Nephron (organoid): ENCODE data around the gene ROBO4.
A peak's percentile ranks its signal among the peaks of the same experiment; 100 is the strongest.

Experiments
- H3K27ac Mint-ChIP-seq, 3 experiments: 2 replicates each; pipeline ENCODE4 v1.8.0; 2020; ENCODE audit warnings: mixed read lengths in 3 of 3, mild to moderate bottlenecking in 2 of 3, moderate library complexity in 1 of 3
- H3K27me3 Mint-ChIP-seq: 2 replicates; pipeline ENCODE4 v1.8.0; 2021; ENCODE audit warnings: low read depth, mild to moderate bottlenecking, moderate library complexity, mixed read lengths
- H3K36me3 Mint-ChIP-seq: 2 replicates; pipeline ENCODE4 v1.8.0; 2020; ENCODE audit warnings: low read depth, mixed read lengths
- H3K4me1 Mint-ChIP-seq: 2 replicates; pipeline ENCODE4 v1.8.0; 2020; ENCODE audit warnings: mixed read lengths
- H3K4me3 Mint-ChIP-seq, 3 experiments: 2 replicates each; pipeline ENCODE4 v1.8.0; 2020; ENCODE audit warnings: mild to moderate bottlenecking in 3 of 3, mixed read lengths in 3 of 3, moderate library complexity in 2 of 3
- H3K9me3 Mint-ChIP-seq: 2 replicates; pipeline ENCODE4 v1.8.0; 2020; ENCODE audit warnings: mixed read lengths
- CTCF ChIP-seq, 3 experiments: fragments of 200-600 bp; sonication (generic); IDR thresholded peaks; one replicate each; pipeline ENCODE4 v1.5.0; 2021; ENCODE audit warnings: antibody characterized with exemption in 3 of 3; ENCODE audit not compliant: unreplicated experiment in 3 of 3

Gene ROBO4

GRCh38 chr11:124846070-124846673 lies 51.5 kb downstream of the ROBO4 start:
- no peak overlapping the region for H3K27ac Mint-ChIP-seq
- no peaks in the 10 kb centered on the region for H3K36me3 Mint-ChIP-seq
- H3K9me3 Mint-ChIP-seq: peaks cover 19% of the 10 kb centered on the region
- H3K4me1 Mint-ChIP-seq: peaks cover 13% of the 10 kb centered on the region
- no peaks in the 10 kb centered on the region for H3K27me3 Mint-ChIP-seq
- TF ChIP-seq CTCF (IDR thresholded peaks at IDR 0.05; ENCODE audit: unreplicated experiment in 3 of 3): no peak
- no peak overlapping the region for H3K4me3 Mint-ChIP-seq

GRCh38 chr11:124844664-124845079 lies 53.0 kb downstream of the ROBO4 start:
- no peak for TF ChIP-seq CTCF (IDR thresholded peaks at IDR 0.05; ENCODE audit: unreplicated experiment in 3 of 3)
- Mint-ChIP-seq H3K27ac (no peak overlapping the region), H3K9me3 (peaks cover 10% of the 10 kb centered on the region), H3K27me3 (no peaks in the 10 kb centered on the region), H3K36me3 (no peaks in the 10 kb centered on the region), H3K4me3 (no peak overlapping the region), H3K4me1 (peaks cover 19% of the 10 kb centered on the region)

- Mint-ChIP-seq H3K4me1 (peaks cover 23% of the 10 kb centered on the region), H3K27ac (no peak overlapping the region), H3K9me3 (peaks cover 10% of the 10 kb centered on the region), H3K4me3 (peak overlapping the region; percentile 57 to 62 (median 60)), H3K36me3 (no peaks in the 10 kb centered on the region), H3K27me3 (peaks cover 6% of the 10 kb centered on the region)
- TF ChIP-seq CTCF (IDR thresholded peaks at IDR 0.05; ENCODE audit: unreplicated experiment in 3 of 3): no peak
Observed at GRCh38 chr11:124843616-124843910, 54.1 kb downstream of the ROBO4 start.

GRCh38 chr11:124842305-124842704 lies 55.4 kb downstream of the ROBO4 start:
- Mint-ChIP-seq H3K36me3 (no peaks in the 10 kb centered on the region), H3K9me3 (peaks cover 7% of the 10 kb centered on the region), H3K27me3 (peaks cover 18% of the 10 kb centered on the region), H3K4me3 (peak overlapping the region in 2 of 3 experiments; percentile 17 to 29), H3K27ac (peak overlapping the region in 1 of 3 experiments; percentile 4), H3K4me1 (peaks cover 32% of the 10 kb centered on the region)
- TF ChIP-seq CTCF (IDR thresholded peaks at IDR 0.05; ENCODE audit: unreplicated experiment in 3 of 3): no peak

- Mint-ChIP-seq H3K36me3 (no peaks in the 10 kb centered on the region), H3K4me3 (peak overlapping the region in 2 of 3 experiments; percentile 5 to 29), H3K27me3 (peaks cover 18% of the 10 kb centered on the region), H3K4me1 (peaks cover 37% of the 10 kb centered on the region), H3K27ac (peak overlapping the region in 1 of 3 experiments; percentile 4), H3K9me3 (peaks cover 7% of the 10 kb centered on the region)
- no peak for TF ChIP-seq CTCF (IDR thresholded peaks at IDR 0.05; ENCODE audit: unreplicated experiment in 3 of 3)
Observed at GRCh38 chr11:124841840-124842239, 55.8 kb downstream of the ROBO4 start.

- Mint-ChIP-seq H3K4me3 (peak overlapping the region in 2 of 3 experiments; percentile 48 to 56), H3K27me3 (peaks cover 18% of the 10 kb centered on the region), H3K36me3 (no peaks in the 10 kb centered on the region), H3K9me3 (peaks cover 7% of the 10 kb centered on the region), H3K27ac (no peak overlapping the region), H3K4me1 (peaks cover 39% of the 10 kb centered on the region)
- no peak for TF ChIP-seq CTCF (IDR thresholded peaks at IDR 0.05; ENCODE audit: unreplicated experiment in 3 of 3)
Observed at GRCh38 chr11:124841201-124841600, 56.5 kb downstream of the ROBO4 start.
